GM12874 (cell line): ENCODE measurements around the gene EIF3D.

Experiments
- TF ChIP-seq, protein P1 (sequence below): IDR thresholded peaks from 2 replicates; pipeline ENCODE4 v1.5.1; 2011; ENCODE audit warnings: low read depth, mild to moderate bottlenecking, control low read depth, low read length, moderate library complexity; ENCODE audit not compliant: insufficient read depth

The EIF3D gene

DNA sequence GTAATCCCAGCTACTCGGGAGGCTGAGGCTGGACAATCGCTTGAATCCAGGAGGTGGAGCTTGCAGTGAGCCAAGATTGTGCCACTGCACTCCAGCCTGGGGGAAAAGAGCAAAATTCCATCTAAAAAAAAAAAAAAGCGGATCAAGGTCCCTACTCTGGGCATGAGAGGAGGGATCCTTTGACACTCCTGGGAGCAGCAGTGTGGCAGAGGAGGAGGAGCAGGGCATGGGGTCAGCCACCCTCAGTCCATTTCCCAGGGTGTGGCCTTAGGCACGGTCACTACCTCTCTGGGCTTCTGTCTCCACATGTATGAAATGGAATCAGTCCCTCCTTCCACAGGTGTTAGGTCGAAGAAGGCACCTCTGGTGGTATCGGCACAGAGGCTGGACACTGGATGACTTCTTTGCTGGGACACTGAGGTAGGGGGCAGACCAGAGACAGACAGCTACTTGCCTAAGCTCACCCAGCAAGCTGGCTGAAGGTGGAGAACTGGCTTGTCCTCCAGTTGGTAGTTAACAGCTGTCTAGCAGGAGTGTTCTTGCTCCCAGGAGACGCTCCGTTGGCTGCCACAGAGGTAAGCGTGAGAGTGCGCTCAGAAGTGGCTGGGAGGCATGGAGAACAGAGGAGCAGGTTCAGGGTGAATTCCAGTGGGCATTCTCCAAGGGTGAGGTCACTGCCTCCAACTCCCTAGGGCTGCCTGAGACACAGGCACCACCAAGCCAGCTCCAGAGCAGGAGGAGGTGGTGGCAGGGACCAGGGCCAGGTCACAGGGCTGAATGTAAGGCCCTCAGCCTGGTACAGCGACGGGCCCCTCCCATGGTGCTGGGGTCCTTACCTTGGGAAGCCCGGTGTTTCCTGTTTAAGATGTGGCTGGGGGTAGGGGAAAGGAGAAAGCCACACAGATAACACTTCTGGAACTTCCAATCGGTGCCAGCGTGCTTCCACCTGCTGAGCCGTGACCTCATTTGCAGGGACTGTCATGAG, 67.0 kb downstream of the EIF3D start:
- TF ChIP-seq, protein P1, sequence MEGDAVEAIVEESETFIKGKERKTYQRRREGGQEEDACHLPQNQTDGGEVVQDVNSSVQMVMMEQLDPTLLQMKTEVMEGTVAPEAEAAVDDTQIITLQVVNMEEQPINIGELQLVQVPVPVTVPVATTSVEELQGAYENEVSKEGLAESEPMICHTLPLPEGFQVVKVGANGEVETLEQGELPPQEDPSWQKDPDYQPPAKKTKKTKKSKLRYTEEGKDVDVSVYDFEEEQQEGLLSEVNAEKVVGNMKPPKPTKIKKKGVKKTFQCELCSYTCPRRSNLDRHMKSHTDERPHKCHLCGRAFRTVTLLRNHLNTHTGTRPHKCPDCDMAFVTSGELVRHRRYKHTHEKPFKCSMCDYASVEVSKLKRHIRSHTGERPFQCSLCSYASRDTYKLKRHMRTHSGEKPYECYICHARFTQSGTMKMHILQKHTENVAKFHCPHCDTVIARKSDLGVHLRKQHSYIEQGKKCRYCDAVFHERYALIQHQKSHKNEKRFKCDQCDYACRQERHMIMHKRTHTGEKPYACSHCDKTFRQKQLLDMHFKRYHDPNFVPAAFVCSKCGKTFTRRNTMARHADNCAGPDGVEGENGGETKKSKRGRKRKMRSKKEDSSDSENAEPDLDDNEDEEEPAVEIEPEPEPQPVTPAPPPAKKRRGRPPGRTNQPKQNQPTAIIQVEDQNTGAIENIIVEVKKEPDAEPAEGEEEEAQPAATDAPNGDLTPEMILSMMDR = no peak
